ENCODE results near the gene DGKE.

The DGKE gene

GRCh38 chr17:56879280-56879679 is 45.3 kb downstream of the DGKE start:
- Histone ChIP-seq H3K27me3 (ENCODE audit: insufficient read depth, poor library complexity, severe bottlenecking) (no peaks in the 10 kb centered on the region), H3K4me1 (ENCODE audit: insufficient read depth, poor library complexity, severe bottlenecking) (no peaks in the 10 kb centered on the region), H3K9me3 (ENCODE audit: severe bottlenecking) (no peaks in the 10 kb centered on the region), H3K27ac (ENCODE audit: poor library complexity, severe bottlenecking) (no peak overlapping the region), H3K36me3 (ENCODE audit: low read depth) (no peaks in the 10 kb centered on the region), H3K4me3 (ENCODE audit: severe bottlenecking) (no peak overlapping the region)
- ATAC-seq (ENCODE audit: low read depth) (no peak), DNase-seq (ENCODE audit: low spot score) (no peak)
- TF ChIP-seq, protein P1, sequence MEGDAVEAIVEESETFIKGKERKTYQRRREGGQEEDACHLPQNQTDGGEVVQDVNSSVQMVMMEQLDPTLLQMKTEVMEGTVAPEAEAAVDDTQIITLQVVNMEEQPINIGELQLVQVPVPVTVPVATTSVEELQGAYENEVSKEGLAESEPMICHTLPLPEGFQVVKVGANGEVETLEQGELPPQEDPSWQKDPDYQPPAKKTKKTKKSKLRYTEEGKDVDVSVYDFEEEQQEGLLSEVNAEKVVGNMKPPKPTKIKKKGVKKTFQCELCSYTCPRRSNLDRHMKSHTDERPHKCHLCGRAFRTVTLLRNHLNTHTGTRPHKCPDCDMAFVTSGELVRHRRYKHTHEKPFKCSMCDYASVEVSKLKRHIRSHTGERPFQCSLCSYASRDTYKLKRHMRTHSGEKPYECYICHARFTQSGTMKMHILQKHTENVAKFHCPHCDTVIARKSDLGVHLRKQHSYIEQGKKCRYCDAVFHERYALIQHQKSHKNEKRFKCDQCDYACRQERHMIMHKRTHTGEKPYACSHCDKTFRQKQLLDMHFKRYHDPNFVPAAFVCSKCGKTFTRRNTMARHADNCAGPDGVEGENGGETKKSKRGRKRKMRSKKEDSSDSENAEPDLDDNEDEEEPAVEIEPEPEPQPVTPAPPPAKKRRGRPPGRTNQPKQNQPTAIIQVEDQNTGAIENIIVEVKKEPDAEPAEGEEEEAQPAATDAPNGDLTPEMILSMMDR (IDR thresholded peaks at IDR 0.05; ENCODE audit: poor library complexity, severe bottlenecking): no peak

DNA sequence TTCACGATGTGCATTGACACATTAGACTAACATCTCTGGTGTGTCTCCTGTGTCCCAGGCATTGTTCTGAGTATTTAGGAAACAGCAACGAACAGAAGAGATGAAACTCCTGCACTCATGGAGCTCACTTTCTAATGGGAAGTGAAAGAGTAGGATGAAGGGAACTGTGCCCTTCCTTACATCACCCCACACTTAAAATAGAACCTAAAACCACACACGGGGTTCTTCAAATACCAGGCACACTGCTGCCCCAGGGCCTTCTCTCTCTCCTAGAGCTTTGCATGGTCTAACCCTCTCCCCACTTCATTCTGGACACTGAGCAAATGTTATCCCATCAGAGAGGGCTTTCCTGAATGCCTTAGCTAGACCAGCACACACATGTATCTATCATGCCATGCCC is 46.2 kb downstream of the DGKE start:
- TF ChIP-seq, protein P1 (IDR thresholded peaks at IDR 0.05; ENCODE audit: poor library complexity, severe bottlenecking): no peak
- H3K4me1 ChIP-seq (ENCODE audit: insufficient read depth, poor library complexity, severe bottlenecking): no peaks in the 10 kb centered on the region
- no peak overlapping the region for H3K27ac ChIP-seq (ENCODE audit: poor library complexity, severe bottlenecking)
- H3K4me3 ChIP-seq (ENCODE audit: severe bottlenecking): no peak overlapping the region
- H3K9me3 ChIP-seq (ENCODE audit: severe bottlenecking): no peaks in the 10 kb centered on the region
- no peaks in the 10 kb centered on the region for H3K36me3 ChIP-seq (ENCODE audit: low read depth)
- ATAC-seq (ENCODE audit: low read depth) (no peak), DNase-seq (ENCODE audit: low spot score) (no peak)
- H3K27me3 ChIP-seq (ENCODE audit: insufficient read depth, poor library complexity, severe bottlenecking): no peaks in the 10 kb centered on the region

DNA sequence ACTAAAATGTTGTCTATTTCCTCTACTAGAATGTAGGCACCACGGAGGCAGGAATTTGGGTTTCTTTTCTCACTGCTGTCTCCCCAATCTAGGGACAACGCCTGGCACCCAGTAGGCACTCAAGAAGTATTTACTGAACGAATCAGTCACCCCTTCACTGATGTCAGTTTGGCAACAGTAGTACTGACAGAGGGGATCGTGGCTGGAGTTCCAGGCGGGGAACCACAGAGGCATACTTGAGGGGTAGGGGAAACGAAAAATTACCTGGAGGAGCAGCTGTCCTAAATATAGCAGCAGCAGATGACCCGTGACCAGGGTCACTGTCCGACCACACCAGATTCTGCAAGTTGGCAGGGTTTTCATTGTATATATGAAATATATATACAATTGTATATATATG is 46.6 kb downstream of the DGKE start:
- DNase-seq (ENCODE audit: low spot score): no peak
- no peak for ATAC-seq (ENCODE audit: low read depth)

GRCh38 chr17:56881685-56882295 is 47.8 kb downstream of the DGKE start:
- Histone ChIP-seq H3K27ac (ENCODE audit: poor library complexity, severe bottlenecking) (no peak overlapping the region), H3K27me3 (ENCODE audit: insufficient read depth, poor library complexity, severe bottlenecking) (no peaks in the 10 kb centered on the region), H3K4me1 (ENCODE audit: insufficient read depth, poor library complexity, severe bottlenecking) (no peaks in the 10 kb centered on the region), H3K4me3 (ENCODE audit: severe bottlenecking) (no peak overlapping the region), H3K9me3 (ENCODE audit: severe bottlenecking) (no peaks in the 10 kb centered on the region), H3K36me3 (ENCODE audit: low read depth) (no peaks in the 10 kb centered on the region)
- no peak for ATAC-seq (ENCODE audit: low read depth)
- no peak for DNase-seq (ENCODE audit: low spot score)
- TF ChIP-seq, protein P1 (IDR thresholded peaks at IDR 0.05; ENCODE audit: poor library complexity, severe bottlenecking): no peak

More for the DNA sequence above, 46.6 kb downstream of the DGKE start:
- Histone ChIP-seq H3K9me3 (ENCODE audit: severe bottlenecking) (no peaks in the 10 kb centered on the region), H3K4me1 (ENCODE audit: insufficient read depth, poor library complexity, severe bottlenecking) (no peaks in the 10 kb centered on the region), H3K4me3 (ENCODE audit: severe bottlenecking) (no peak overlapping the region), H3K36me3 (ENCODE audit: low read depth) (no peaks in the 10 kb centered on the region), H3K27ac (ENCODE audit: poor library complexity, severe bottlenecking) (no peak overlapping the region), H3K27me3 (ENCODE audit: insufficient read depth, poor library complexity, severe bottlenecking) (no peaks in the 10 kb centered on the region)
- TF ChIP-seq, protein P1 (IDR thresholded peaks at IDR 0.05; ENCODE audit: poor library complexity, severe bottlenecking): no peak

GRCh38 chr17:56883616-56884015 is 49.7 kb downstream of the DGKE start:
- H3K4me3 ChIP-seq (ENCODE audit: severe bottlenecking): no peak overlapping the region
- DNase-seq (ENCODE audit: low spot score) (no peak), ATAC-seq (ENCODE audit: low read depth) (no peak)
- TF ChIP-seq, protein P1 (IDR thresholded peaks at IDR 0.05; ENCODE audit: poor library complexity, severe bottlenecking): no peak
- peaks cover 6% of the 10 kb centered on the region for H3K9me3 ChIP-seq (ENCODE audit: severe bottlenecking)
- peaks cover 9% of the 10 kb centered on the region for H3K36me3 ChIP-seq (ENCODE audit: low read depth)
- no peaks in the 10 kb centered on the region for H3K27me3 ChIP-seq (ENCODE audit: insufficient read depth, poor library complexity, severe bottlenecking)
- no peaks in the 10 kb centered on the region for H3K4me1 ChIP-seq (ENCODE audit: insufficient read depth, poor library complexity, severe bottlenecking)
- H3K27ac ChIP-seq (ENCODE audit: poor library complexity, severe bottlenecking): no peak overlapping the region
